Mammary epithelial cell (primary cell): ENCODE results near the gene COQ10B.

Source experiments
- EZH2 ChIP-seq: IDR thresholded peaks from 2 replicates; pipeline ENCODE4 v1.6.1; 2012; ENCODE audit warnings: low read length, inconsistent platforms, borderline replicate concordance
- TF ChIP-seq, protein P1 (sequence below), 2 donors: IDR thresholded peaks in 1 of 2; conservative IDR thresholded peaks in 1 of 2; 2 replicates each; pipeline ENCODE4 v1.5.1; 2011 to 2012; ENCODE audit warnings: inconsistent platforms in 2 of 2, low read length in 2 of 2, mild to moderate bottlenecking in 2 of 2, control low read depth in 1 of 2, low read depth in 1 of 2; ENCODE audit not compliant: insufficient read depth in 1 of 2; ENCODE audit errors: extremely low read depth in 1 of 2

DNA sequence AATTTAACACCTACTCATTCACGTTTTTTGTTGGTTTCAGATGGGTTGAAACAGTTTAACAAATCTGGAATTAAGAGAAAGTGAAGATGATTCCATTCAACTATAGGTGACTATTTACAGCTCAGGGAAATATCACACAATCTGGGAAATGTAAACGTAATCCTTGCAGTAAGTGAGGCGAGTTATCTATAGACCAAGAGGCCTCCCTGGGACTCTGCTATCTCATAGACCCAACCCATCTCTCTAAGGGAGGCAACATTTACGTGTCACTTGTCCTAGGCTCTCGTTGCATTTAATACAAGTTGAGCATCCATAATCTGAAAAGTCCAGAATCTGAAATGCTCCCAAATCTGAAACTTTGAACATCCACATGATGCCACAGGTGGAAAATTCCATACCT is 60.6 kb downstream of the COQ10B start:
- TF ChIP-seq, protein P1, sequence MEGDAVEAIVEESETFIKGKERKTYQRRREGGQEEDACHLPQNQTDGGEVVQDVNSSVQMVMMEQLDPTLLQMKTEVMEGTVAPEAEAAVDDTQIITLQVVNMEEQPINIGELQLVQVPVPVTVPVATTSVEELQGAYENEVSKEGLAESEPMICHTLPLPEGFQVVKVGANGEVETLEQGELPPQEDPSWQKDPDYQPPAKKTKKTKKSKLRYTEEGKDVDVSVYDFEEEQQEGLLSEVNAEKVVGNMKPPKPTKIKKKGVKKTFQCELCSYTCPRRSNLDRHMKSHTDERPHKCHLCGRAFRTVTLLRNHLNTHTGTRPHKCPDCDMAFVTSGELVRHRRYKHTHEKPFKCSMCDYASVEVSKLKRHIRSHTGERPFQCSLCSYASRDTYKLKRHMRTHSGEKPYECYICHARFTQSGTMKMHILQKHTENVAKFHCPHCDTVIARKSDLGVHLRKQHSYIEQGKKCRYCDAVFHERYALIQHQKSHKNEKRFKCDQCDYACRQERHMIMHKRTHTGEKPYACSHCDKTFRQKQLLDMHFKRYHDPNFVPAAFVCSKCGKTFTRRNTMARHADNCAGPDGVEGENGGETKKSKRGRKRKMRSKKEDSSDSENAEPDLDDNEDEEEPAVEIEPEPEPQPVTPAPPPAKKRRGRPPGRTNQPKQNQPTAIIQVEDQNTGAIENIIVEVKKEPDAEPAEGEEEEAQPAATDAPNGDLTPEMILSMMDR (conservative IDR thresholded peaks at IDR 0.05 in 1 of 2, IDR thresholded peaks at IDR 0.05 in 1 of 2; ENCODE audit: extremely low read depth in 1 of 2, insufficient read depth in 1 of 2, low read depth in 1 of 2, low read length in 2 of 2), result no peak
- TF ChIP-seq EZH2, result no peak
